ENCODE results near the gene TP73. TPM values are rescaled to one million over a fixed set of nuclear protein-coding genes. Genes with fewer than 3 reads are reported as not detected.

Gene TP73
- total RNA-seq, 1 donor from 2014 or later, result not detected

GRCh38 chr1:3776231-3776961 is 124.1 kb downstream of the TP73 start:
- DNase-seq (ENCODE audit: low spot score) (no peak), ATAC-seq (no peak)
- intact Hi-C loops (cut with DNase I), result no loop called here

- DNase-seq (ENCODE audit: low spot score) (no peak), ATAC-seq (no peak)
- intact Hi-C loops (cut with DNase I), result no loop called here
These were observed 124.8 kb downstream of the TP73 start for GRCh38 chr1:3777078-3777547.

GRCh38 chr1:3777647-3778589 is 125.6 kb downstream of the TP73 start:
- DNase-seq (ENCODE audit: low spot score) (no peak), ATAC-seq (no peak)
- intact Hi-C loops (cut with DNase I), result no loop called here

- DNase-seq (ENCODE audit: low spot score), result no peak
- no peak for ATAC-seq
- intact Hi-C loops (cut with DNase I), result no loop called here
These were observed 126.4 kb downstream of the TP73 start for GRCh38 chr1:3778590-3779264.

GRCh38 chr1:3779265-3779911 is 127.1 kb downstream of the TP73 start:
- ATAC-seq, result no peak
- no peak for DNase-seq (ENCODE audit: low spot score)
- intact Hi-C loops (cut with DNase I), result no loop called here

- intact Hi-C loops (cut with DNase I), result no loop called here
- ATAC-seq (no peak), DNase-seq (ENCODE audit: low spot score) (no peak)
These were observed 127.6 kb downstream of the TP73 start for GRCh38 chr1:3779912-3780416.

- intact Hi-C loops (cut with DNase I), result no loop called here
- DNase-seq (ENCODE audit: low spot score) (no peak), ATAC-seq (no peak)
These were observed 128.6 kb downstream of the TP73 start for GRCh38 chr1:3780901-3781300.

GRCh38 chr1:3783651-3784474 is 131.5 kb downstream of the TP73 start:
- DNase-seq (ENCODE audit: low spot score) (no peak), ATAC-seq (no peak)
- intact Hi-C loops (cut with DNase I), result no loop called here

GRCh38 chr1:3785045-3785444 is 132.7 kb downstream of the TP73 start:
- intact Hi-C loops (cut with DNase I), result no loop called here
- no peak for DNase-seq (ENCODE audit: low spot score)
- ATAC-seq, result no peak

- ATAC-seq, result no peak
- no peak for DNase-seq (ENCODE audit: low spot score)
- intact Hi-C loops (cut with DNase I), result no loop called here
These were observed 133.3 kb downstream of the TP73 start for GRCh38 chr1:3785456-3786157.

Other genes starting within 250 kb of the TP73 start
- 20.6 TPM for gene ARHGEF16, start 197.9 kb upstream of the TP73 start, total RNA-seq
- gene MEGF6, start 41.0 kb upstream of the TP73 start, total RNA-seq, result 35.4 TPM
- gene TPRG1L, start 27.5 kb upstream of the TP73 start, total RNA-seq, result 35.4 TPM
- 18.9 TPM for gene WRAP73, start 2.4 kb upstream of the TP73 start, total RNA-seq
- gene CCDC27, start 99.9 kb downstream of the TP73 start, total RNA-seq, result not detected
- 9.2 TPM for gene SMIM1, start 120.2 kb downstream of the TP73 start, total RNA-seq
- gene LRRC47, start 144.0 kb downstream of the TP73 start, total RNA-seq, result 32.5 TPM
- 53.9 TPM for gene CEP104, start 204.7 kb downstream of the TP73 start, total RNA-seq
- gene DFFB, start 205.0 kb downstream of the TP73 start, total RNA-seq, result 9.3 TPM
- gene C1orf174, start 247.8 kb downstream of the TP73 start, total RNA-seq, result 18.6 TPM